HG03039 (cell line): ENCODE measurements around the gene MYPOP.
"Not testable (repeated sequence)": the region's sequence is repeated elsewhere in the genome, so short reads cannot be mapped to it uniquely, and the experiment has no call there.

Experiments used
- ATAC-seq: cut with Tn5 transposase; IDR thresholded peaks from one replicate; pipeline ENCODE4 v1.9.1; 2021; ENCODE audit warnings: mild to moderate bottlenecking, moderate library complexity; ENCODE audit not compliant: unreplicated experiment

Gene MYPOP

DNA sequence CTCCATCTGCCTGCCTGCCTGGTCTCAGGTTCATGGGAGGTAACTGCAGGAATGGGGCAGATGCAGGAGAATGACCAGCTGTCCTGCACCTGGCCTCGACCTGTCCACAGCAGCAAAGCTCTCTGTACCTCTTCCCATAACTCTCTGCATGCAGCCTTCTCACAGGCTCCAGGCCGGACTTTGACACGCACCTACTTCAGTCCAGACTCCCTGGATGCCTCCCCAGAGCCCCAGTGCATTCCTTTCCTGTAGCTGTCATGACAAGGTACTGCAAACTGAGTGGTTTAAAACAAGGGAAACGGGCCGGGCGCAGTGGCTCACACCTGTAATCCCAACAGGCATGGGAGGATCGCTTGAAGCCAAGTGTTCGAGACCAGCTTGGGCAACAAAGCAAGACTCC is 8.9 kb upstream of the MYPOP start:
- ATAC-seq: no peak

DNA sequence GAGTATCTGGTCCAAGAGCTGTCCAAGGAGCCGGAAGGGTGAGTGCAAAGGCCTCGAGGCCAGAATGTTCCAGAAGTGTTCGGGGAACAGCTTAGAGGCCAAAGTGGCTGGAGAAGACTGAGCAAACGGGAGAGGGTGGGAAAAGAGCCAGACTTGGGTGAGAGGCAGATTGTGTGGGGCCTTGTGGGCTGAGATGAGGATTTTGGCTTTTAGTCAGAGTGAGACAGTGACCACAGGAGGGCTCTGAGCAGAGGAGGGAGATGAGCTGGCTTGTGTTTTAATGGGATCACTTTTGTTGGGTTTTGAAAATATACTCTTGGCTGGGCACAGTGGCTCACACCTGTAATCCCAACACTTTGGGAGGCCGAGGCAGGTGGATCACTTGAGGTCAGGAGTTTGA is 6.5 kb upstream of the MYPOP start:
- ATAC-seq: no peak

- ATAC-seq: no peak
Observed at GRCh38 chr19:45906221-45906620, 3.8 kb upstream of the MYPOP start.

DNA sequence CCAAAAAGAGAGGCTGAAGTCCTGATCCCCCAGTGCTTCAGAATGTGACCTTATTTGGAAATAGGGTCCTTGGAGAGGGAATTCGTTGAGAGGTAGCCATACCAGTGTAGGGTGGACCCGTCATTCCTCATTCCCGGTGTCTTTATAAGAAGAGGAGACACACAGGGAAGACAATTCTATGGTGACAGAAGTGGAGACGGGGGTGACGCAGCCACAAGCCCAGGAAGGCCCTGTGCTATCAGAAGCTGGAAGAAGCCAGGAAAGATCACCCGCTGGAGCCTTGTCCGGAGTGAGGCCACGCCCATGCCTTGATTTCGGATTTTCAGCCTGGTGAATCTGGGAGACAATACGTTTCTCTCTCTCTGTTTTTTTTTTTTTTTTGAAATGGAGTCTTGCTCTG is 2.6 kb upstream of the MYPOP start:
- ATAC-seq: no peak

GRCh38 chr19:45902651-45903625 is 525 bp upstream of the MYPOP start:
- ATAC-seq: peak; percentile 79

DNA sequence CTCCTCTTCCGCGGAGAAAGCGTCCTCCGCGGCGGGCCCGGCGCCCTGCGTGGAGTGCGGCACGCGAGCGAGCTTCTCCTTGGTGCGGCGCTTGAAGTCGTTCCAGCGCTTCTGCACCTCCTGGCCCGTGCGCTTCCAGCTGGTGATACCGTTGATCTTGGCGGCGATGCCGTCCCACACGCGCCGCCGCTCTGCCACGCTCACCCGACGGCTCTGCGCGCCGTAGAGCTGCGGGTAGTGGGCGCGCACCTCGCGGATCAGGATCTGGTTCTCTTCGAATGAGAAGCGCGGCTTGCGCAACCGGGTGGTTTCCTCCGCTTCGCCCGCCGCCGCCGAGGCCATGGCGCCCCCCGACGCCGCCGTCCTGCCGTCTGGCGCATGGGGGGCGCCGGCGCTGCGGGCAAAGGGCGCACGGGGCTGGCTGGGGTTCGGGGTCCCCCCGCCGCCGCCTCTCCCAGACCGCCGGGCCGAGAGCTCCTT is 941 bp downstream of the MYPOP start:
- ATAC-seq: no peak

- ATAC-seq: no peak
Observed at GRCh38 chr19:45900738-45901431, 1.5 kb downstream of the MYPOP start.

DNA sequence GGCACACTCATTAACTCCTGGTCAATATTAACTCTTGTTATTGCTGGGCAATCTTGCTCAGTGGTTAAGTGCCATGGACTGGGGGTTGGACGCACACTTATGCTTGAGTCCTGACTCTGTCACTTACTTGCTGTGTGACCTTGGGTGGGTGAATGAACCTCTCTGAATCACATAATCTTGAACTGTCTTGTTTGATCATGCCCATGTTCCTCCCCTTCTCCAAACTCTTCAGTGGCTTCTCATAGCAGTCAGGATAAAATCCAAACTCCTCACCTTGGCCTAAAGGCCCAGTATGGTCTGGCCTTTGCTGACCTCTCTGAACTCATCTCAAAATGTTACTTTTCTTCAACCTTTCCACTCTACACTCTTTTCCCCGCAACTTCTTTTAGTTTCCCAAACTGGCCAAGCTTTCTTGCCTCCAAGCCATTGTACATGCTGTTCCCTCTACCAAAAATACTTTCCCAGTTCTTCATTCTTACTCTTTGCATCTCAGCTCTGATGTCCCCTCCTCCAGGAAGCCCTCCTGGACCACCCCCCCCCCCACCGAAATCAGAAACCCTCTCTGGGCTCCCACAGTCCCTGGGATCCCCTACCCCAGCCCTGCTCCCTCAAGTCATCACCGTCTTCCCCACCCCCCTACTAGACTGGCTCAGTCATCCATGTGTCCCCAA is 2.4 kb downstream of the MYPOP start:
- ATAC-seq: no peak

DNA sequence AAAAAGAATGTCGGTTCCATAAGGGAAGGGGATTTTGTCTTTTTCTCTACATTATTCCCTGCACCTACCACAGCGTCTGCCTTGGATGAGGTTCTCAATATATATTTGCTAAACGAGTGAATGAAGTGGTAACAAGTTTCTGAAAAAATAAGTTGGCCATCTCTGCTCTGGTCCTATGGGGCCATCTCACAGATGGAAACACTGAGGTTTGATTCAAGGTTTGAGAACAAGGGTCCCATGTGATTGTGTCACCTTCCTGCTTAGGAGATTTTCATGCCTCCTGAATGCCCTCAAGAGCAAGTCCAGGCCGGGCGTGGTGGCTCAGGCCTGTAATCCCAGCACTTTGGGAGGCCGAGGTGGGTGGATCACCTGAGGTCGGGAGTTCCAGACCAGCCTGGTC is 3.2 kb downstream of the MYPOP start:
- no peak for ATAC-seq

DNA sequence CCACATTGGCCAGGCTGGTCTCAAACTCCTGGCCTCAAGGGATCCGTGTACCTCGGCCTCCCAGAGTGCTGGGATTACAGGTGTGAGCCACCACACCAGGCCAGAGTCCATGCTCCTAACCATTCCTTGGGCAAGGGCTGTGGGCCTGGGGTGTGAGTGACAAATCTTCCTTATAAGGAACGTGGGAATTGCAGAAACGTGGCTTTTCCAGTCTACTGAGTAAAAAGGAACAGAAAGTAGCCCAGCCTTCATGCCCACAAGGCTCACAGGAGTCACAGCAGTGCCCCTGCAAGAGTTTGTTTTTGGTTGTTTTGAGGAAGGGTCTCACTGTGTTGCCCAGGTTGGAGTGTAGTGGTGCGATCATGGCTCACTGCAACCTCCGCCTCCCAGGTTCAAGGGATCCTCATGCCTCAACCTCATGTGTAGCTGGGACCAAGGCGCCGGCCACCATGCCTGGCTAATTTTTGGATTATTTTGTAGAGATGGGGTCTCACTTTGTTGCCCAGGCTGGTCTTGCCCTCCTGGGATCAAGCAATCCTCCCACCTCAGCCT is 5.1 kb downstream of the MYPOP start:
- no peak for ATAC-seq

- ATAC-seq: not testable (repeated sequence)
Observed at GRCh38 chr19:45895983-45896599, 6.3 kb downstream of the MYPOP start.

DNA sequence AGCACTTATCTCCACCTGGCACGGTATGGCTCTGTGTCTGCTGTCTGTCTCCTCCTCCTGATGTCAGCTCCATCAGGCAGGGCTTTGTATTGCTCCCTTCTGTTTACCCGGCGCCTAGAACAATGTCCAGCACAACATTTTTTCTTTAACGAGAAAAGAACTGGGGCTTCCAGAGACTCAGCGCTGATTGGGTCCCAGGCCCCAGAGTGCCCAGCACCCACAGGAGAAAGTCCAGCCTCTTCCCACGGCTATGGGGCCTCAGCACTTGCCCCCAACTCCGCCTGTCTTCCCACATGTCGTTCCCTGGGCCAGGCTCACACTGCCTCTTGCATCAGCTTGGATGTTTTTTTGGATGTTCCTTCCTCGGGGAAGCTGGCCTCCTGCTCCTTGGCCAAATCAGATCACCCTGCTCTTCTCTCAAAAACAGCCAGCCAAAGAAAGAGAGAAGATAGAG is 6.9 kb downstream of the MYPOP start:
- ATAC-seq: no peak

DNA sequence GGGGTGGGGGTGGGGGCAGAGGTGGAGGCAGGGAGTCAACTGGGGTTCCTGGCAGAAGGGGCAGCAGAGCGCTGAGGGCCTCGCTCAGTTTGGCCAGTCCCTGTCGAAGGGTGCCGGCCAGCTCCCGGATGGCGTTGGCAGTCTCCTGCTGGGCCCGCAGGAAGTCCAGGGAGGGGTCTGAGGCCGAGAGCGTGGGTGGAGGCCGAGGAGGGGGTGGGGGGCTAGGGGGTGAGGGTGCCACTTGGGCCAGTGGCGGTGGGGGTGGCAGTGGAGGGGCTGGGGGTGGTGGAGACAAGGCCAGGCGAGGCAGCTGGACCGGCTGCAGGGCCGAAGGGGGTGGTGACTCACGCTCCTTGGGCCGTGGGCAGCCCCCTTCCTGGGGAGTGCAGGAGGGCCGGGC is 11.5 kb downstream of the MYPOP start:
- no peak for ATAC-seq

GRCh38 chr19:45889210-45889885 is 13.1 kb downstream of the MYPOP start:
- ATAC-seq: no peak

GRCh38 chr19:45887200-45887710 is 15.2 kb downstream of the MYPOP start:
- no peak for ATAC-seq

DNA sequence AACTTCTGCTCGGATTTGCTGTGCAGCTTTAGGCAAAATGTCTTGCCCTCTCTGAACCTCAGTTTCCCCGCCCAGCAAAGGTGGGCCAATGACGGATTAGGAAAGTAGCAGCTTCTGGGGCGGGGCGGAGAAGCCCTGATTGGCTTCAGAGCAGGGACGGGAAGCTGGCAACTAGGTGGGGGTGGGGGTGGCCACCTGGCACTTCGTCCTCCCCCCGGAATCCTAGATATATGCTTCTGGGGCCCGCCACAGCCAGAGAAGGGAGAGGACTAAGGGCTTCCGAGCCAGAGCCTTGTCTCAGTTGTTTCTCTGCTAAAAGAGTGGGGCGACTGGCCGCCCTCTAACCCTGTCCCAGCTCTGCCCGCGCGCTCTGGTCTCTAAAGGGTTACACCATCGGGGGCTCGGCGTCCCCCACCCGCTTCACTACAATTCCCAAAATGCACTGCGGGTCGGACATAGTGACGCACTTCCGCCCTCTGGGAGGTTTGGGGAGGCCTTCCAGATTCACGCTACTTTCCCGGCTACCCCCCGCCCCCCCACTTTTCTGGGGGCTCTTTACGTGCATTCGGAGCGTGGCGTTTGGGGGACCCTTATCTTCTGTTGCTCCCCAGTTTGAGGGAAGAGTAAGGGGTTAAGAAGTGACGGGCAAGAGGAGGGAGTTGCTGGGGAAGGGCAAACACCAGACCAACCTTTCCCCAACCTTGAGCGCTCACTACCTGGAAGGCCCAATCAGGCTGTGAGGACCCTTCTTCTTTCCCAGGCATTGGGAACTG is 15.8 kb downstream of the MYPOP start:
- ATAC-seq: peak; percentile 34

GRCh38 chr19:45885556-45886426 is 16.6 kb downstream of the MYPOP start, which contains the start of gene IRF2BP1:
TSS of gene IRF2BP1 (minus strand) at chr19:45886141. CDS start at chr19:45885774, 367 bp downstream.
- ATAC-seq: peak; percentile 51
